RWPE1 (cell line): ENCODE measurements around the gene NBEA.

Source experiments
- CTCF ChIA-PET: fragments of 350-600 bp; sonication (Branson Sonifier 250); formaldehyde crosslinking; extraction: SDS; loops from one replicate; lab custom pipeline; 2021; lab: Yijun Ruan, JAX
- POLR2A ChIA-PET: fragments of 400-600 bp; formaldehyde crosslinking; extraction: SDS; loops from one replicate; lab custom pipeline; 2020; ENCODE audit warnings: antibody characterized with exemption; ENCODE audit not compliant: low non-redundant PET; lab: Yijun Ruan, JAX
- DNase-seq: peaks from one replicate; pipeline ENCODE4 v3.0.0; 2012; ENCODE audit warnings: low spot score
- H3K27ac ChIP-seq: fragments of 450-650 bp; 2 replicates; pipeline ENCODE4 v1.5.1; 2017
- CTCF ChIP-seq: fragments of 450-650 bp; conservative IDR thresholded peaks from 2 replicates; pipeline ENCODE4 v1.5.1; 2017; ENCODE audit warnings: low read depth, mild to moderate bottlenecking

NBEA gene

GRCh38 chr13:35593651-35594050 lies 651.6 kb downstream of the NBEA start:
- ChIA-PET CTCF (no interaction called here), POLR2A (interaction anchor here (0.7 kb wide), 1 partner anchor 485 kb away, joined by 4 read pairs; no protein-coding TSS in a partner anchor)
- no peak overlapping the region for H3K27ac ChIP-seq
- DNase-seq: no peak
- no peak for TF ChIP-seq CTCF

- no peak for TF ChIP-seq CTCF
- POLR2A ChIA-PET: interaction anchor here (0.7 kb wide), 1 partner anchor 485 kb away, joined by 4 read pairs; no protein-coding TSS in a partner anchor
- CTCF ChIA-PET: no interaction called here
- DNase-seq: no peak
- no peak overlapping the region for H3K27ac ChIP-seq
These were observed 652.0 kb downstream of the NBEA start for GRCh38 chr13:35594096-35594495.

GRCh38 chr13:35595181-35595580 lies 653.1 kb downstream of the NBEA start:
- POLR2A ChIA-PET: no interaction called here
- TF ChIP-seq CTCF: no peak
- CTCF ChIA-PET: no interaction called here
- DNase-seq: no peak
- no peak overlapping the region for H3K27ac ChIP-seq

- no peak overlapping the region for H3K27ac ChIP-seq
- CTCF ChIA-PET: interaction anchor here (0.7 kb wide), 1 partner anchor 68 kb away, joined by 3 read pairs; no protein-coding TSS in a partner anchor
- DNase-seq: no peak
- POLR2A ChIA-PET: no interaction called here
- TF ChIP-seq CTCF: no peak
These were observed 654.4 kb downstream of the NBEA start for GRCh38 chr13:35596321-35597030.

- DNase-seq: no peak
- CTCF ChIA-PET: interaction anchor here (0.5 kb wide), 1 partner anchor 192 kb away, joined by 3 read pairs; no protein-coding TSS in a partner anchor
- POLR2A ChIA-PET: no interaction called here
- TF ChIP-seq CTCF: no peak
- no peak overlapping the region for H3K27ac ChIP-seq
These were observed 655.4 kb downstream of the NBEA start for GRCh38 chr13:35597451-35597850.

GRCh38 chr13:35598233-35598632 lies 656.2 kb downstream of the NBEA start:
- H3K27ac ChIP-seq: no peak overlapping the region
- no peak for DNase-seq
- ChIA-PET POLR2A (no interaction called here), CTCF (interaction anchor here (0.5 kb wide), 1 partner anchor 191 kb away, joined by 3 read pairs; no protein-coding TSS in a partner anchor)
- TF ChIP-seq CTCF: no peak
